ES-I3 (cell line): ENCODE measurements around the gene CCDC186.

Experiments
- H3K36me3 ChIP-seq: 2 replicates; pipeline ENCODE4 v1.6.1; 2013; ENCODE audit warnings: mild to moderate bottlenecking, low read length, control low read depth, moderate library complexity; ENCODE audit not compliant: insufficient read depth
- H3K4me1 ChIP-seq: 2 replicates; pipeline ENCODE4 v1.6.1; 2013; ENCODE audit warnings: mild to moderate bottlenecking, control low read depth, low read length; ENCODE audit not compliant: insufficient read depth
- H3K9ac ChIP-seq: 2 replicates; pipeline ENCODE4 v1.6.1; 2013; ENCODE audit warnings: low read depth, mild to moderate bottlenecking, low read length, moderate library complexity
- H3K9me3 ChIP-seq: 2 replicates; pipeline ENCODE4 v1.6.1; 2013; ENCODE audit warnings: mild to moderate bottlenecking, low read length, moderate library complexity; ENCODE audit not compliant: control insufficient read depth, insufficient read depth

Gene CCDC186

GRCh38 chr10:114117728-114118127 lies 56.3 kb downstream of the CCDC186 start:
- no peaks in the 10 kb centered on the region for H3K9me3 ChIP-seq
- H3K9ac ChIP-seq: no peak overlapping the region
- no peaks in the 10 kb centered on the region for H3K36me3 ChIP-seq
- H3K4me1 ChIP-seq: no peaks in the 10 kb centered on the region

GRCh38 chr10:114115661-114116445 lies 58.1 kb downstream of the CCDC186 start:
- Histone ChIP-seq H3K9ac (no peak overlapping the region), H3K36me3 (no peaks in the 10 kb centered on the region), H3K9me3 (no peaks in the 10 kb centered on the region), H3K4me1 (no peaks in the 10 kb centered on the region)

DNA sequence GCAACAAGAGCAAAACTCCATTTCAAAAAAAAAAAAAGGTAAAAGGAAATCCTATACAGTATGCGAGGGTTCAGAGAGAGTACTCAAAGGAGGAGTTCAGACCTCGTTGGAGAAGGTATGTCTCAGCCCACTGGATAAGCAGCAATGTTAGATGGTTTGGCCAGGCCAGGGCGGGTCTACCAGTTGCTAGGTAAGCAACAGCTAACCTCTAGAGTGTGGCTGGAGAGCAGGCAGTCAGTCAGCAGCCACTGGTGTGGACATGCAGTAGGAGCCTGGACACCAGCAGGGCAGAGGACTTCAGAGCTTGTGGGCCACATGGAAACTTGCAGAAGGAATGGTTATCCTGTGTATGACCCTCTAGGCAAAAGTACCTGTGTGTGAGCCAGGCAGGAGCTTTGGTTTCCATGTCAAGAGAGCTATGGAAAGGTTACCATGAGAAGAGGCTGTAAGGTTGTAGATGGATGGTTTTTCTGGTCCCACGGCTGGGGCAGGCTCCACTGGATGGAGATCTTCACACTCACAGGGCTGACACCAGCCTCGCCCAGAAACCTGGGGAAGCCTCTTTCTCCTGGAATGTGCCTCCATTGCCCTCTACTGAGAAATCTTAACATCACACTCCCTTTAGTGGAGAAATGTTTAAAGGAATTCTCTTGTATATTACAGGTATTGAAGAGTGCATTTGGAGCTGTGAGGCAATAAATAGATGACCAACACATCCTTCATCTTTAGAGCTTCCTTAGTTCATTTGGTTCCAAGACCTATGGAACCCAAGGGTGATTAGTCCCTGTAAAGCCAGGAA lies 63.6 kb downstream of the CCDC186 start:
- H3K9ac ChIP-seq: no peak overlapping the region

GRCh38 chr10:114103284-114103683 lies 70.7 kb downstream of the CCDC186 start:
- no peaks in the 10 kb centered on the region for H3K36me3 ChIP-seq
- H3K4me1 ChIP-seq: peaks cover 2% of the 10 kb centered on the region; the same call in 1 of the 2 replicates
- no peak overlapping the region for H3K9ac ChIP-seq
- H3K9me3 ChIP-seq: no peaks in the 10 kb centered on the region

More for the DNA sequence above, 63.6 kb downstream of the CCDC186 start:
- Histone ChIP-seq H3K4me1 (no peaks in the 10 kb centered on the region), H3K9me3 (no peaks in the 10 kb centered on the region), H3K36me3 (no peaks in the 10 kb centered on the region)

DNA sequence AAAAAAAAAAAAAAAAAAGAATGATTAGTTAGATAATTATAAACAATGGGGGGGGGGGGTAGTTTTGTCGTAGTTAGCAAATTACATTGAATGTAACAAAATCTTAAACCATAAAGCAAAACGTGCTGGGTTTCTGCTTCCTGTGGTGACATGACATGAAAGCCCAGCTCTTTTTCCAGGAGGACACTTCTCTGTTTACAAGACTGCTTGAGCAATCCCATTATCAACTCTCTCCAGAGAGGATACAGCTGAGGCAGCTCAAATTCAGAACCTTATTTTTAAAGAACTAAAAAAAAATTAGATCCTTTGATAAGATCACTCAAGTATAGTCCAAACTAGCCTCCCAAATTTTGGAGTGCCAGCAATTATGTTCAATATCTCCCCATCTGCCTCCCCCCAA lies 71.7 kb downstream of the CCDC186 start:
- Histone ChIP-seq H3K36me3 (no peaks in the 10 kb centered on the region), H3K9ac (no peak overlapping the region), H3K9me3 (no peaks in the 10 kb centered on the region), H3K4me1 (peaks cover 2% of the 10 kb centered on the region; the same call in 1 of the 2 replicates)

GRCh38 chr10:114100848-114101741 lies 72.9 kb downstream of the CCDC186 start:
- Histone ChIP-seq H3K9me3 (no peaks in the 10 kb centered on the region), H3K4me1 (peaks cover 2% of the 10 kb centered on the region; the same call in 1 of the 2 replicates), H3K36me3 (no peaks in the 10 kb centered on the region), H3K9ac (peak overlapping the region; percentile 49; the same call in 1 of the 2 replicates)

GRCh38 chr10:114096864-114097263 lies 77.1 kb downstream of the CCDC186 start:
- H3K36me3 ChIP-seq: no peaks in the 10 kb centered on the region
- peaks cover 2% of the 10 kb centered on the region; the same call in 1 of the 2 replicates for H3K4me1 ChIP-seq
- no peak overlapping the region for H3K9ac ChIP-seq
- H3K9me3 ChIP-seq: no peaks in the 10 kb centered on the region

DNA sequence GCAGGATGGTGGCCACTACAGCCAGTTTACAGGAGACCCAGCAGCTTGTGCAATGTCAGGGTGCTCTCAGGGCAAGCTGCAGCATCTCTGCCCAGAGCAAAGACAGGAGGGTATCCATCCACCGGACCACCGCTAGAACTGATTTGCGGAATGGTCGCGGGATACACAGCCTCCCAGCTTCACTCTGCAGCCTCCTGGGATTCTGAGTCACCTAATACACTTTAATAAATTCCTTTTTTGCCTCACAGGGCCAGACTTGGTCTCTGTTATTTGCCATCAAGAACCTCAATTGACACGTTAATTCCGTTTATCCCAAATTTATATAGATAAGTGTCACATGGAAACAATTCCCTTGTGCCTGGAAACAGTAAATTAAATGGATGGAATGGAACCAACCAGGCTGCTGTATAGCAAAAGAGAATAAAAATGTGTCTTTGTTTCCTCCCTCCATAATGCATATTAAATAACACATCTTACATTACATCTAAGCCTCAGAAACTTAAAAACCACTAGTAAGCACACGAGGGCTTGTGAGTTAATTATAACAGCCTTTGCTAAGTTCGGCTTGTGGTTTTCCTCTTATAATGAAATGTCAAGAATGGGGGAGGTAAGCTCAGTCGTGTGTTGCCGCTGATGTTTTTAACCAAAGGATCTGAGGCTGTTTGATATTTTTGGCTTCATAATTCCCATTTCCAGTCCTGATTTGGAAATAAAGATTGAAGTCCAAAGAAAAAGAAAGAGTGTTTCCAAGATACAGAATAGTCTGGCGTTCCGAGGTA lies 78.3 kb downstream of the CCDC186 start:
- H3K36me3 ChIP-seq: no peaks in the 10 kb centered on the region
- no peak overlapping the region for H3K9ac ChIP-seq
- no peaks in the 10 kb centered on the region for H3K9me3 ChIP-seq
- no peaks in the 10 kb centered on the region for H3K4me1 ChIP-seq

DNA sequence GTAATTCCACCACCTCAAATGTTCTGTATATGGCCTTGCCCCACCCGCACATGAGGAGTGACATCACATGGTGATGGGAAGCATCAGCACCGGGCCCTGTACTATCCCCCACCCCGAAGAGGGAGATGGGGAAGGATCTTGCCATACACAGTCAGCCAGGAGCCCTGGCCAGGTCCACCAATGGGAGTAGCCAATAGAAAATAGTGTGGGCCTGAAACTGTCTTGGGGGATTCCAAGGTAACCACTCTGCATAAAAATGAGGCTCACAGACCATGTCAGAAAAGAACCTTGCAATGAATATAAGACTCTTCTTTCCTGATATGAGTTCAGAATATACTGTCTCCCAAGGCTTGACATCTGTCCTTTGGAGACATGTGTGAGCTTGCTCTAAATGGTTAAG lies 79.2 kb downstream of the CCDC186 start:
- Histone ChIP-seq H3K9me3 (no peaks in the 10 kb centered on the region), H3K9ac (no peak overlapping the region), H3K36me3 (no peaks in the 10 kb centered on the region), H3K4me1 (no peaks in the 10 kb centered on the region)

- Histone ChIP-seq H3K36me3 (no peaks in the 10 kb centered on the region), H3K4me1 (no peaks in the 10 kb centered on the region), H3K9ac (no peak overlapping the region), H3K9me3 (no peaks in the 10 kb centered on the region)
Measured at GRCh38 chr10:114087655-114088054, 86.3 kb downstream of the CCDC186 start.

DNA sequence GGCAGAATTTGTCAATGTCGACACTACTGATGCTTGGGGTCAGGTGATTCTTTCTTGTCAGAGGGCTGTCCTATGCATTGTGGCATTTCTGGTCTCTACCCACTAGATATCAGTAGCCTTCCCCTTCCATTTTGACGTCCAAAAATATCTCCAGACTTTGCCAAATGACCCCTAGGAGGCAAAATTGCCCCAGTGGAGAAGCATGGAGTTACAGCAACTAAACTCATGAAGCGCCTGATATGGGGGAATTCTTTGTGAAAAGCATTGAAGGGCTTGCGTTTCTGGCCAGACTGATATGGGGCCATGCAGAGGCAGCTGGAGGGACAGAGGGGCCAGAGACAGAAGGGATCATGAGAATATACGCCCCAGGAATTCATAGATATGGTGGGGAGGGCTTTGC lies 86.7 kb downstream of the CCDC186 start:
- Histone ChIP-seq H3K36me3 (no peaks in the 10 kb centered on the region), H3K4me1 (no peaks in the 10 kb centered on the region), H3K9me3 (no peaks in the 10 kb centered on the region), H3K9ac (no peak overlapping the region)

GRCh38 chr10:114084215-114084614 lies 89.8 kb downstream of the CCDC186 start:
- no peaks in the 10 kb centered on the region for H3K4me1 ChIP-seq
- H3K36me3 ChIP-seq: no peaks in the 10 kb centered on the region
- H3K9ac ChIP-seq: no peak overlapping the region
- H3K9me3 ChIP-seq: no peaks in the 10 kb centered on the region

- no peaks in the 10 kb centered on the region for H3K36me3 ChIP-seq
- no peaks in the 10 kb centered on the region for H3K9me3 ChIP-seq
- no peaks in the 10 kb centered on the region for H3K4me1 ChIP-seq
- no peak overlapping the region for H3K9ac ChIP-seq
Measured at GRCh38 chr10:114083040-114083439, 91.0 kb downstream of the CCDC186 start.
